Omental fat pad (tissue), 4 donors: Measurements from ENCODE around the gene CMIP. TPM values are rescaled to one million over a fixed set of nuclear protein-coding genes. Genes with fewer than 3 reads are reported as not detected.
A peak's percentile ranks its signal among the peaks of the same experiment; 100 is the strongest.

Experiments
- ATAC-seq: fragments of 150-250 bp; one replicate; pipeline ENCODE4 v1.9.1; 2016; ENCODE audit warnings: mild to moderate bottlenecking, moderate library complexity; ENCODE audit not compliant: low FRiP score
- DNase-seq: peaks from one replicate; pipeline ENCODE4 v3.0.0-alpha.2; 2019; ENCODE audit warnings: low spot score
- total RNA-seq, 4 donors: library from RNA; depleted of rRNA; stranded (reverse); fragments of >200 nt; gene quantifications; one replicate each; pipeline ENCODE4 v1.1.0, GENCODE V29; 2016
- TF ChIP-seq, protein P1 (sequence below), 3 donors: fragments of 450-650 bp; IDR thresholded peaks; one replicate each; pipeline ENCODE4 v1.5.1; 2016 to 2017; ENCODE audit warnings: antibody characterized with exemption in 3 of 3, mild to moderate bottlenecking in 3 of 3, moderate library complexity in 2 of 3

Gene CMIP
- total RNA-seq, 4 donors from 2014 or later = 15.8 to 52.8 (median 32.0) TPM

DNA sequence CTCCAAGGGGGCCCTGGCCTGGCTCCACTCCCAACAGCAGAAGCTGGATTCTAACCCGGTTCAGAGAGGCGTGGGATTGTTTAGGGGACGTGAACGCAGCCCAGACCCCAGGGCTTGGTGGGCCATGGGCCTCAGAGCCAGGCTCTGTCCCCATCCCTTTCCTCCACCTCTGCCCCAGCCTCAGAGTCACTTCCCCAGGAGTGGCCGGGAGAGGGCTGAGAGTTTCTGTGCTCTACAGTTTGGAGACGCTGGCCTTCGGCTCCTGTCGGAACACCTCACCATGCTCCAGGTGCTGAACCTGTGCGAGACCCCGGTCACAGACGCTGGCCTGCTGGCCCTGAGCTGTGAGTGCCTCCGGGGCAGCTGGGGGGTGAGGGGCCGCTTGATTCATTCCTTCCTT lies 260.7 kb downstream of the CMIP start:
- ATAC-seq = no peak
- TF ChIP-seq, protein P1, sequence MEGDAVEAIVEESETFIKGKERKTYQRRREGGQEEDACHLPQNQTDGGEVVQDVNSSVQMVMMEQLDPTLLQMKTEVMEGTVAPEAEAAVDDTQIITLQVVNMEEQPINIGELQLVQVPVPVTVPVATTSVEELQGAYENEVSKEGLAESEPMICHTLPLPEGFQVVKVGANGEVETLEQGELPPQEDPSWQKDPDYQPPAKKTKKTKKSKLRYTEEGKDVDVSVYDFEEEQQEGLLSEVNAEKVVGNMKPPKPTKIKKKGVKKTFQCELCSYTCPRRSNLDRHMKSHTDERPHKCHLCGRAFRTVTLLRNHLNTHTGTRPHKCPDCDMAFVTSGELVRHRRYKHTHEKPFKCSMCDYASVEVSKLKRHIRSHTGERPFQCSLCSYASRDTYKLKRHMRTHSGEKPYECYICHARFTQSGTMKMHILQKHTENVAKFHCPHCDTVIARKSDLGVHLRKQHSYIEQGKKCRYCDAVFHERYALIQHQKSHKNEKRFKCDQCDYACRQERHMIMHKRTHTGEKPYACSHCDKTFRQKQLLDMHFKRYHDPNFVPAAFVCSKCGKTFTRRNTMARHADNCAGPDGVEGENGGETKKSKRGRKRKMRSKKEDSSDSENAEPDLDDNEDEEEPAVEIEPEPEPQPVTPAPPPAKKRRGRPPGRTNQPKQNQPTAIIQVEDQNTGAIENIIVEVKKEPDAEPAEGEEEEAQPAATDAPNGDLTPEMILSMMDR (IDR thresholded peaks at IDR 0.05) = no peak
- DNase-seq = no peak

GRCh38 chr16:81706327-81707295 lies 262.0 kb downstream of the CMIP start:
- TF ChIP-seq, protein P1 (IDR thresholded peaks at IDR 0.05) = no peak
- ATAC-seq = no peak
- DNase-seq = no peak

DNA sequence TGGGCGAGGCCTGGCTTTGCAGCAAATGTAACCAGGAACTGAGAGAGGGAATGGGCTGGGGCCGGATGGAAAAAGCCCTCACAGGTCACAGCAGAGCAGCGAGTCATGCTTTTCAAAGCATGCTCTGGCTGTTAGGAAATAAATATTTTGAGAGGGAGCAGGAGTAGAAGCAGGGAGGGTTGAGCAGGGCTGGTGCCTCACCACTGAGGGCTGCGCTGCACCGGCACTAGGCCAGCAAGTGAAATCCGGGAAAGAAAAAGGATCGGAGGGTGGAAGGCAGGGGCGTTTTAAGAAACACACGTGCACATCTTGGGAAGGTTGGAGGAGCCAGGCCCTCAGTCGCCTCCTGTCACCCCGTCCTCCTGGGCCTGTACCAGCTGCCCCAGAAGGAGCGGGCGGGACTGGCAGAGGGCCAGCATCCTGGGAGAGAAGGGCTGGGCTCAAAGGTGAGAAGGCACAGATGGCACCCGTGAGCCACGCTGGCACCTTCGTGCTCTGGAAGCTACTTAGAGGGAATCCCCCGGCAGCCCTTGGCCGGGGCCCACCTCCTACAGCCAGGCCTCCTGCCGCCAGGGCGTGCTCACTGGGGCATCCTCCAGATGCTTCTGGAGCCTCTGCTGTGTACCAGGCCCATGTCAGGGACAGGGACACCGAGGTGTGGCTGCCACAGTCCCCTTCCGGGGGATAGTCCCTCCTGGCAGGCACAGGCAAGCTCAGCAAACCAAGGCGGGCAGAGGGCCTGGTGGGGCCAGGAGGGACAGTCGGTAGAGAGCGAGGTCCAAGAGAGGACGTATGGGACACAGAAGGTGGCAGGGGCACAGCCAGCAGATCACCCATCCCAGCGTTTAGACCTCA lies 263.0 kb downstream of the CMIP start:
- peak; percentile 62 for ATAC-seq
- TF ChIP-seq, protein P1 (IDR thresholded peaks at IDR 0.05) = no peak
- no peak for DNase-seq

GRCh38 chr16:81708266-81709015 lies 263.8 kb downstream of the CMIP start:
- TF ChIP-seq, protein P1 (IDR thresholded peaks at IDR 0.05) = no peak
- ATAC-seq = no peak
- DNase-seq = no peak

DNA sequence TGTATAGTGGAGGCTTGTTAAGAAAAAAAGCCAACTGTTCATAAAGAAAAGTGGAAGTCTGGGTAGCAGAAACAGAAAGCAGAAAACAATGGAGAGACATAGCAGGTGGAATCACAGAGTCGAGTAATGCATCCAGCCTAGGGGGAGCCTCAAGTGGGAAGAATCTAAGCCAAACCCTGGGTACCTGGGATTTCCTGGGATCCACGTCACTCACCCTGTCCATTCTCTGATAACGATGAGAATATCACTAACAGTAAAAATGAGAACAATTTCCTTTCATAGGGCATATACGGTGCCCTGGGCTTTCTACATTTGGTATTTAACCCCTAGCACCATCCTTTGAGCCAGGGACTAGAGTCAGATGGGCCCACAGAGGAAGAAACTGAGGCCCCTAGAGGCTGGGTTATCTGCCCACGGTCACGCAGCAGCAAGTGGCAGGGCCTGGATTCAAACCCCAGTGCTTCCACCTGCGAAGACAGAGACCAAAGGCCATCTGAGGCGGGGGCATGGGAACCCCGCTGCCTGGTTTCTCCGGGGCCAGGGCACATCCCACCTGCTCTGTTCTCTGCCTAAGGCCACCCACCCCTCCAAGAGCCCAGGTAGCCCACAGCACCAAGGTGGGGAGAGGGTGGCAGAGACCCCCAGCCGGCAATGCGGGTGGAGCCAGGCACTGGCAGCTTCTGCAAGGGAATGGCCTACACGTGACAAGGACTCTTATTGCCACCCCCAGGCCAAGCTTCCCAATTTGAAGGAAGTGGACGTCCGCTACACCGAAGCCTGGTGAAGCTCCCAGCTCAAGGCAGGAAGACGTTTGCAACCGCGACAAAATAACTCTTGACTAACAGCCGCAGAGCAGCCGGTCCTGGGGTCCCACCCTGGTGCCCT lies 264.6 kb downstream of the CMIP start:
- ATAC-seq = no peak
- TF ChIP-seq, protein P1 (IDR thresholded peaks at IDR 0.05) = no peak

GRCh38 chr16:81710044-81710443 lies 265.4 kb downstream of the CMIP start:
- TF ChIP-seq, protein P1 (IDR thresholded peaks at IDR 0.05) = no peak
- ATAC-seq (no peak), DNase-seq (no peak)

More for the DNA sequence above, 264.6 kb downstream of the CMIP start:
- DNase-seq = no peak
